HepG2 (cell line): ENCODE data around the gene TRIM69. TPM values are rescaled to one million over a fixed set of nuclear protein-coding genes. Genes with fewer than 3 reads are reported as not detected.

Source experiments
- polyA plus RNA-seq, 8 experiments: library from polyadenylated mRNA; depleted of rRNA in 3 of 8; stranded (reverse) in 7 of 8; unstranded in 1 of 8; fragments of >200 nt; fragmentation: Illumina TruSeq in 4 of 8; extraction: Trizol in 4 of 8; gene quantifications; 2 replicates each; pipeline versions ENCODE4 v1.2.1 to v1.2.3, GENCODE V29; 2011 to 2016; ENCODE audit warnings: low read depth in 4 of 8, missing spikeins in 1 of 8, mixed read lengths in 1 of 8; ENCODE audit not compliant: insufficient read depth in 1 of 8
- small RNA-seq, 3 experiments: library from RNA; depleted of rRNA; stranded (forward); fragments of <200 nt; gene quantifications; one replicate each; pipeline ENCODE3, GENCODE V24; 2012; ENCODE audit warnings: low read depth in 2 of 3, low replicate concordance in 1 of 3; ENCODE audit not compliant: insufficient read length in 3 of 3, insufficient read depth in 2 of 3
- total RNA-seq, 5 experiments: library from RNA; depleted of rRNA; stranded (reverse); fragments of >200 nt; fragmentation: Illumina TruSeq; extraction: Trizol; gene quantifications; 2 replicates each; pipeline ENCODE4 v1.2.3, GENCODE V29; 2016; ENCODE audit warnings: low read depth in 1 of 5

The TRIM69 gene
- total and polyA plus RNA-seq, 2 of the 13 experiments (the other 11 are each of a cell fraction or from before 2014, with no cell fraction given) = 2.6 to 3.2 TPM

Small RNAs within 50 kb of the gene (small RNA-seq; reads per million reads assigned to genes)
- gene RF00019 = 0 reads per million in 3 experiments

Other genes starting within 250 kb of the TRIM69 start
- 69.2 and 105 TPM in 2 replicates for gene EIF3J, start 199.4 kb upstream of the TRIM69 start, total RNA-seq (2016; rRNA removed; fragmentation: Illumina TruSeq; extraction: Trizol)
- 45.2 and 51.7 TPM in 2 replicates for gene EIF3J, start 199.4 kb upstream of the TRIM69 start, polyA plus RNA-seq (2011; rRNA removed)
- 31.5 and 35.0 TPM in 2 replicates for gene SPG11, start 72.9 kb upstream of the TRIM69 start, total RNA-seq (2016; rRNA removed; fragmentation: Illumina TruSeq; extraction: Trizol)
- gene SPG11, start 72.9 kb upstream of the TRIM69 start, polyA plus RNA-seq (2011; rRNA removed) = 40.7 and 44.5 TPM in 2 replicates
- gene PATL2, start 25.2 kb upstream of the TRIM69 start, total RNA-seq (2016; rRNA removed; fragmentation: Illumina TruSeq; extraction: Trizol) = 0.15 TPM in 1 of 2 replicates, not detected in the other
- gene PATL2, start 25.2 kb upstream of the TRIM69 start, polyA plus RNA-seq (2011; rRNA removed) = 0.37 and 0.53 TPM in 2 replicates
- gene B2M, start 25.0 kb upstream of the TRIM69 start, total RNA-seq (2016; rRNA removed; fragmentation: Illumina TruSeq; extraction: Trizol) = 530 and 784 TPM in 2 replicates
- 754 and 857 TPM in 2 replicates for gene B2M, start 25.0 kb upstream of the TRIM69 start, polyA plus RNA-seq (2011; rRNA removed)
- not detected in 2 replicates for gene TERB2, start 220.2 kb downstream of the TRIM69 start, total RNA-seq (2016; rRNA removed; fragmentation: Illumina TruSeq; extraction: Trizol)
- not detected in 2 replicates for gene TERB2, start 220.2 kb downstream of the TRIM69 start, polyA plus RNA-seq (2011; rRNA removed)